Measurements from ENCODE around the gene CIBAR2.

CIBAR2 gene

GRCh38 chr16:85081765-85082164, 30.5 kb downstream of the CIBAR2 start:
- no peak for DNase-seq

GRCh38 chr16:85081038-85081437, 31.2 kb downstream of the CIBAR2 start:
- DNase-seq = no peak

GRCh38 chr16:85079785-85080570, 32.3 kb downstream of the CIBAR2 start:
- DNase-seq = no peak

- no peak for DNase-seq
Observed at GRCh38 chr16:85078952-85079351, 33.3 kb downstream of the CIBAR2 start.

GRCh38 chr16:85078226-85078625, 34.0 kb downstream of the CIBAR2 start:
- DNase-seq = no peak

- no peak for DNase-seq
Observed at GRCh38 chr16:85077576-85078125, 34.6 kb downstream of the CIBAR2 start.

GRCh38 chr16:85077039-85077438, 35.2 kb downstream of the CIBAR2 start:
- no peak for DNase-seq

GRCh38 chr16:85075236-85075924, 36.9 kb downstream of the CIBAR2 start:
- no peak for DNase-seq

- DNase-seq = no peak
Observed at GRCh38 chr16:85074225-85074914, 37.9 kb downstream of the CIBAR2 start.

GRCh38 chr16:85072947-85073346, 39.3 kb downstream of the CIBAR2 start:
- no peak for DNase-seq

GRCh38 chr16:85072076-85072860, 40.0 kb downstream of the CIBAR2 start:
- DNase-seq = no peak

GRCh38 chr16:85069171-85069570, 43.1 kb downstream of the CIBAR2 start:
- no peak for DNase-seq

GRCh38 chr16:85068746-85069145, 43.5 kb downstream of the CIBAR2 start:
- no peak for DNase-seq

- no peak for DNase-seq
Observed at GRCh38 chr16:85067426-85067825, 44.8 kb downstream of the CIBAR2 start.

- no peak for DNase-seq
Observed at GRCh38 chr16:85067024-85067423, 45.2 kb downstream of the CIBAR2 start.

GRCh38 chr16:85066346-85066885, 45.9 kb downstream of the CIBAR2 start:
- DNase-seq = no peak

GRCh38 chr16:85065099-85065498, 47.2 kb downstream of the CIBAR2 start:
- DNase-seq = no peak

GRCh38 chr16:85064186-85064585, 48.1 kb downstream of the CIBAR2 start:
- no peak for DNase-seq

- no peak for DNase-seq
Observed at GRCh38 chr16:85062845-85063244, 49.4 kb downstream of the CIBAR2 start.

GRCh38 chr16:85062323-85062722, 49.9 kb downstream of the CIBAR2 start:
- DNase-seq = no peak

GRCh38 chr16:85061566-85061965, 50.7 kb downstream of the CIBAR2 start:
- DNase-seq = no peak

- no peak for DNase-seq
Observed at GRCh38 chr16:85058909-85059308, 53.4 kb downstream of the CIBAR2 start.
